Activated T-cell treated with anti-CD3 and anti-CD28 coated beads, Interleukin-2, amount 50 U/mL, for 72 hours (primary cell): ENCODE measurements around the gene PDE7B. TPM values are rescaled to one million over a fixed set of nuclear protein-coding genes. Genes with fewer than 3 reads are reported as not detected.
"Not testable (repeated sequence)": the region's sequence is repeated elsewhere in the genome, so short reads cannot be mapped to it uniquely, and the experiment has no call there.

Experiments
- ATAC-seq, 2 donors: fragments of 150-1000 bp; cut with Tn5 transposase; replicated peaks in 1 of 2; 2 replicates each; pipeline ENCODE4 v1.10.0; 2021; ENCODE audit warnings: moderate library complexity in 2 of 2, mild to moderate bottlenecking in 1 of 2
- DNase-seq, 2 donors: peaks; one replicate each; pipeline ENCODE4 v3.0.0; 2021 to 2022; ENCODE audit warnings: mixed read lengths in 1 of 2
- H3K27ac Mint-ChIP-seq: one replicate; pipeline ENCODE4 v1.8.0; 2022; ENCODE audit warnings: mild to moderate bottlenecking, moderate library complexity, mixed read lengths
- H3K27me3 Mint-ChIP-seq: one replicate; pipeline ENCODE4 v1.8.0; 2022; ENCODE audit warnings: low read depth, mixed read lengths
- H3K36me3 Mint-ChIP-seq, 2 donors: one replicate each; pipeline ENCODE4 v1.8.0; 2022; ENCODE audit warnings: mixed read lengths in 2 of 2, mild to moderate bottlenecking in 1 of 2; ENCODE audit not compliant: insufficient read depth in 2 of 2
- H3K4me1 Mint-ChIP-seq: one replicate; pipeline ENCODE4 v1.8.0; 2022; ENCODE audit warnings: low read depth, mixed read lengths
- H3K4me3 Mint-ChIP-seq, 2 donors: one replicate each; pipeline ENCODE4 v1.8.0; 2022; ENCODE audit warnings: mild to moderate bottlenecking in 2 of 2, mixed read lengths in 2 of 2, moderate library complexity in 2 of 2
- H3K9me3 Mint-ChIP-seq, 2 donors: one replicate each; pipeline ENCODE4 v1.8.0; 2022; ENCODE audit warnings: mixed read lengths in 2 of 2
- total RNA-seq, 2 donors: library from RNA; stranded (reverse); gene quantifications; one replicate each; pipeline ENCODE4 v1.2.3, GENCODE V29; 2022

Gene PDE7B
- total RNA-seq, 2 donors from 2014 or later = 1.00 to 4.2 TPM

- Mint-ChIP-seq H3K36me3 (no peaks in the 10 kb centered on the region), H3K27ac (no peak overlapping the region), H3K27me3 (no peaks in the 10 kb centered on the region), H3K4me3 (no peak overlapping the region), H3K9me3 (no peaks in the 10 kb centered on the region), H3K4me1 (no peaks in the 10 kb centered on the region)
- no peak for DNase-seq
- no peak for ATAC-seq
These were observed 362.4 kb downstream of the PDE7B start for GRCh38 chr6:136213853-136214252.

GRCh38 chr6:136216503-136217401 lies 365.3 kb downstream of the PDE7B start:
- H3K36me3 Mint-ChIP-seq = no peaks in the 10 kb centered on the region
- ATAC-seq = no peak
- H3K4me3 Mint-ChIP-seq = no peak overlapping the region
- peaks cover 1 to 2% of the 10 kb centered on the region in 2 donors for H3K9me3 Mint-ChIP-seq
- H3K27ac Mint-ChIP-seq = no peak overlapping the region
- no peak for DNase-seq
- no peaks in the 10 kb centered on the region for H3K27me3 Mint-ChIP-seq
- H3K4me1 Mint-ChIP-seq = no peaks in the 10 kb centered on the region

- not testable (repeated sequence) for H3K27me3 Mint-ChIP-seq, H3K27ac Mint-ChIP-seq, ATAC-seq, H3K9me3 Mint-ChIP-seq, DNase-seq, H3K4me3 Mint-ChIP-seq
- H3K36me3 Mint-ChIP-seq = peaks cover 5 to 11% of the 10 kb centered on the region in 2 donors
- peaks cover 19% of the 10 kb centered on the region for H3K4me1 Mint-ChIP-seq
These were observed 373.5 kb downstream of the PDE7B start for GRCh38 chr6:136224974-136225373.

GRCh38 chr6:136225496-136225895 lies 374.0 kb downstream of the PDE7B start:
- peak; percentile 16 to 26 for DNase-seq

GRCh38 chr6:136226027-136226673 lies 374.6 kb downstream of the PDE7B start:
- Mint-ChIP-seq H3K4me3 (peak overlapping the region; percentile 16 to 60), H3K27ac (peak overlapping the region; percentile 80), H3K27me3 (no peaks in the 10 kb centered on the region), H3K4me1 (peaks cover 19% of the 10 kb centered on the region), H3K36me3 (peaks cover 10 to 14% of the 10 kb centered on the region in 2 donors), H3K9me3 (peaks cover 4 to 5% of the 10 kb centered on the region in 2 donors)
- ATAC-seq (peak; percentile 75 to 76), DNase-seq (peak; percentile 49 to 59)

More at GRCh38 chr6:136225496-136225895, 374.0 kb downstream of the PDE7B start:
- Mint-ChIP-seq H3K27me3 (no peaks in the 10 kb centered on the region), H3K9me3 (peaks cover 4 to 5% of the 10 kb centered on the region in 2 donors), H3K4me3 (no peak overlapping the region), H3K27ac (no peak overlapping the region), H3K36me3 (peaks cover 8 to 14% of the 10 kb centered on the region in 2 donors), H3K4me1 (peaks cover 19% of the 10 kb centered on the region)
- ATAC-seq = peak; percentile 33 to 43

GRCh38 chr6:136226674-136227377 lies 375.3 kb downstream of the PDE7B start:
- Mint-ChIP-seq H3K4me1 (peaks cover 19% of the 10 kb centered on the region), H3K9me3 (peaks cover 4 to 5% of the 10 kb centered on the region in 2 donors), H3K27me3 (no peaks in the 10 kb centered on the region), H3K27ac (peak overlapping the region; percentile 80), H3K4me3 (peak overlapping the region; percentile 16 to 60), H3K36me3 (peaks cover 10 to 14% of the 10 kb centered on the region in 2 donors)
- ATAC-seq (peak; percentile 39 to 50), DNase-seq (no peak)

- Mint-ChIP-seq H3K9me3 (peaks cover 4 to 5% of the 10 kb centered on the region in 2 donors), H3K36me3 (peaks cover 10 to 18% of the 10 kb centered on the region in 2 donors), H3K4me3 (no peak overlapping the region), H3K4me1 (peaks cover 19% of the 10 kb centered on the region), H3K27ac (no peak overlapping the region), H3K27me3 (no peaks in the 10 kb centered on the region)
- ATAC-seq = no peak
- no peak for DNase-seq
These were observed 377.3 kb downstream of the PDE7B start for GRCh38 chr6:136228814-136229213.

GRCh38 chr6:136230219-136230853 lies 378.8 kb downstream of the PDE7B start:
- peaks cover 14% of the 10 kb centered on the region for H3K4me1 Mint-ChIP-seq
- ATAC-seq (no peak), DNase-seq (no peak)
- peaks cover 7 to 17% of the 10 kb centered on the region in 2 donors for H3K36me3 Mint-ChIP-seq
- peaks cover 0 to 2% of the 10 kb centered on the region in 2 donors for H3K9me3 Mint-ChIP-seq
- H3K4me3 Mint-ChIP-seq = no peak overlapping the region
- no peak overlapping the region for H3K27ac Mint-ChIP-seq
- H3K27me3 Mint-ChIP-seq = no peaks in the 10 kb centered on the region

- DNase-seq (no peak), ATAC-seq (no peak)
- H3K27me3 Mint-ChIP-seq = no peaks in the 10 kb centered on the region
- peaks cover 14 to 30% of the 10 kb centered on the region in 2 donors for H3K36me3 Mint-ChIP-seq
- no peak overlapping the region for H3K4me3 Mint-ChIP-seq
- H3K27ac Mint-ChIP-seq = no peak overlapping the region
- H3K9me3 Mint-ChIP-seq = no peaks in the 10 kb centered on the region
- H3K4me1 Mint-ChIP-seq = peaks cover 10% of the 10 kb centered on the region
These were observed 381.2 kb downstream of the PDE7B start for GRCh38 chr6:136232701-136233100.

- Mint-ChIP-seq H3K27ac (no peak overlapping the region), H3K9me3 (no peaks in the 10 kb centered on the region), H3K27me3 (no peaks in the 10 kb centered on the region), H3K4me3 (no peak overlapping the region), H3K4me1 (peaks cover 10% of the 10 kb centered on the region), H3K36me3 (peaks cover 14 to 45% of the 10 kb centered on the region in 2 donors)
- no peak for ATAC-seq
- no peak for DNase-seq
These were observed 383.7 kb downstream of the PDE7B start for GRCh38 chr6:136235233-136235564.

- ATAC-seq (no peak), DNase-seq (no peak)
- Mint-ChIP-seq H3K4me3 (peak overlapping the region in 1 of 2 donors; percentile 19), H3K4me1 (peaks cover 10% of the 10 kb centered on the region), H3K9me3 (no peaks in the 10 kb centered on the region), H3K27me3 (no peaks in the 10 kb centered on the region), H3K36me3 (peaks cover 10 to 51% of the 10 kb centered on the region in 2 donors), H3K27ac (peak overlapping the region; percentile 74)
These were observed 385.2 kb downstream of the PDE7B start for GRCh38 chr6:136236466-136237293.

- ATAC-seq (no peak), DNase-seq (no peak)
- Mint-ChIP-seq H3K27ac (no peak overlapping the region), H3K9me3 (no peaks in the 10 kb centered on the region), H3K4me3 (no peak overlapping the region), H3K36me3 (peaks cover 14 to 55% of the 10 kb centered on the region in 2 donors), H3K4me1 (peaks cover 14% of the 10 kb centered on the region), H3K27me3 (no peaks in the 10 kb centered on the region)
These were observed 392.6 kb downstream of the PDE7B start for GRCh38 chr6:136244061-136244616.
